HG03108 (cell line): ENCODE measurements around the gene PPDPF.
"Not testable (repeated sequence)": the region's sequence is repeated elsewhere in the genome, so short reads cannot be mapped to it uniquely, and the experiment has no call there.

Source experiments
- ATAC-seq: cut with Tn5 transposase; IDR thresholded peaks from one replicate; pipeline ENCODE4 v1.9.1; 2021; ENCODE audit warnings: moderate library complexity; ENCODE audit not compliant: unreplicated experiment

Gene PPDPF, protein sequence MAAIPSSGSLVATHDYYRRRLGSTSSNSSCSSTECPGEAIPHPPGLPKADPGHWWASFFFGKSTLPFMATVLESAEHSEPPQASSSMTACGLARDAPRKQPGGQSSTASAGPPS

DNA sequence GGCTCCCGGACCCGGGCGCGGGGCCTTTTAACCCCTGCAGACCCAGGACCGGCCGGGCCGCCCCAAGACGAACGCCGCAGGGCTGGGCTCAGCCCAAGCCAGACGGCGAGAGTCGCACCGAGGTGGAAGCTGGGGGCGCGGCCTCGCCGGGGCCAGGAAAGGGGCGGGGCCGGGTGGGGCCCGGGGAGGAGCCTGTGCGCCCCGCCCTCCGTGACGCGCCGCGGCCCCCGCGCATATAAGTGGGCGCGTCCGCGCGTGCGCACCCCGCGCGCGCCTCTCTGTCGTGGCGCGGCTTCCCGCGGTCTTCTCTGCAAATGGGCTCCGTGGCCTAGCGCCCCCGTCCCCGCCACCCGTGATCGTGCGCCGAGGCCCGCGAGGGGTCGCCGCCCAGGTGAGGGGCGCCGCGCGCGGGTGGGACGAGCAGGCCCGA lies at the start of gene PPDPF:
PPDPF (plus strand) TSS at position 262 of the 430 bp plus-strand sequence. CDS start 544 bp downstream, outside the sequence.
- peak; percentile 60 for ATAC-seq

DNA sequence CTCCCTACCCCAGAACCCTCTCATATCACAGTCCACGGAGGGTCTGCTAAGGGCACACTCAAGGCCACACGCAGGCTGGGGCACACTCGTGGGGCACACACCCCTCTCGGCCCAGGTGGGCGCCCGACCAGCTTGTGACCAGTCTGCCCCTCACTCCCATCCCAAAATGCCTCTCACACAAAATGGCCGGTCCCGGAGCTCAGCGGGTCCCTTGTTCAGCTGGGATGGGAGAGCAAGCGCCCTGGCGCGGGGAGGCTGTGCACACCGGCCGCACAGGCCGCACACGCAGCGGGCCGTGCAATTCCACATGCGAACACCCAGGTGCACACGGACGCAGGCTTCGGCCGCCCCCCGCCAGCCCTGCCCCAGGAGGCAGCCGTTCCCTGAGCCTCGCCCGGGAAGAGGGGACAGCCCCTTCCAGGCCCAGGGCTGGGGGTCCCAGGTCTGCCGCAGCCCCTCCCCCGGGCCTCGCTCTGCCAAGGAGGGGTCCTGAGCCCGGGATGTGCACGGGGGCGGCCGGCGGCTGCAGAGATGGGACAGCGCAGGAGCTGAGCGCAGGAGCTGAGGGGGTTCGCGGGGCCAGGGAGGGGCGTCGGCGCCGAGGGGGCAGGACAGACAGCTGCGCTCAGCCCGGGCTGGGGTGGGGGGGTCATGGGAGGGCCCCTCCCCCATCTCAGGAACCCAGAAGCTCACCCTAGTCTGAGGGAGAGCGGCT lies 49.4 kb upstream of the PPDPF start:
- ATAC-seq = no peak

DNA sequence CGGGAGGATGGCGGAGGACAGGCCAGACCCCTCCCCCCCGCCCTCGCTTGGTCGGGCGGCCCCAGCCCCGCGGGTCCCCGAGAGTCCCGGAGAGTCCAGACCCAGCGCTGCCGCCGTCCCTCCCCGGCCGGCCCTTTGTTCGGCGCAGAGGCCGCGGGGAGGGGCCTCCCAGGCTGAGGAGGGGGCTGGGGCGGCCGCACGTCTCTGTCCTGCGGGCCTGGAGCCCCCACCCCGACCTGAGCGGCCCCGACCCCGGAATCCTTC lies 48.9 kb upstream of the PPDPF start:
- no peak for ATAC-seq

DNA sequence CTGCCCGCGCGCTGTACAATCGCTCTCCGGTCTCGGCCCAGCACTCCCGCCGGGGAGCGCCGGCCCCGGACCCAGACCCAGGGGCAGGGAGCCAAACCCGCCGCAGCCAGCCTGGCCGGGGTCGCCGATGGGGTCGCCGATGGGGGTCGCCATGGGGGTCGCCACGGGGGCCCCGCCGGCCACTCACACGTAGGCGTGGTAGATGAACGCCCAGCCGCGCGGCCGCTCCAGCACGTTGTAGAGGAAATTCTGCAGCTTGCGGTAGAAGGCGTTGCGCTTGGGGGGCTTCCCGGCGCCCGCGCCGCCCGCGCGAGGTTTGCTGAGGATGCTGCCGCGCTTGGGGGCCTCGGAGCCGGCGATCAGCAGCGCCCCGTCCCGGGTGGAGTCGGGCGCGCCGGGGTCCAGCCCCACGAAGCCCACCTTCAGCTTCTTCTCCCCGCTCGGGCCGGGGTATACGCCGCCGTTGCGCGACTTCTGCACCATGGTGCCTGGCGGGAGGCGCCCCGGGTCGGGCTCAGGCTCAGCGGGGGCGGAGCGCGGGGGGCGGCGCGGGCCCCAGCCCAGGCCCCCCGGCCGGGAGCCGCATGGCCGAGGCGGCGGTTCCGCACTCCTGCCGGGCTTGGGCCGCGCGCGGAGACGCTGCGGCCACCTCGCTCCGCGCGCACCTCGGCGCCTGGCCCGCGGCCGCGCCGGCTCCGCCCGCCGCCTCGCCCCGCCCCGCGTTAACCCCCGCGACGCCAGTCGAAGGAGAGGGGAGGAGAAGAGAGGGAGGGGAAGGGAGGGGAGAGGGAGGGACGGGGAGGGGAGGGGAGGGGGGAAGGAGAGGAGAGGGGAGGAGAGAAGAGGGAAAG lies 48.4 kb upstream of the PPDPF start, which contains the start of gene KCNQ2:
KCNQ2 (minus strand) TSS at position 675 of the 851 bp plus-strand sequence; CDS start at position 483, 192 bp downstream.
- no peak for ATAC-seq

DNA sequence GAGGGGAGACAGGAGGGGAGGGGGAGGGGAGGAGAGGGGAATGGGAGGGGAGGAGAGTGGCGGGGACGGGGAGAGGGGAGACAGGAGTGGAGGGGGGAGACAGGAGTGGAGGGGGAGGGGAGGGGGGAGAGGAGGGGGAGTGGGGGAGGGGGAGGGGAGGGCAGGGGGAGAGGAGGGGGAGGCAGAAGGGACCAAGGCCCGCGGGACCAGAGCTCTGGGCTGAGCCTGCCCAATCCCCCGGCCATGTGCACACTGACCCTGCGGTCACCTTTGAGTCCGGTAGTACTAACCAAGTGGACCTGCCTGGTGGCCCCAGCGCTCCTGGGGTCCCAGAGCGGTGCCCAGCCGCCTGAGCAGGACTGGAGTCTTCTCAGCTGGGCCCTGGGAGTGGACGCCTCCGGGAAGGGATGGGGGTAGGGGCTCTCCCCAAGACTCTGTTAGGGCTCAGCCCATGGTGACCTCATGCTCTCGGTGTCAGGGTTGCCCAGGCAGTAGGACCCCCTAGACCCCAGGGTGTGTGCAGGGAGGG lies 47.6 kb upstream of the PPDPF start:
- no peak for ATAC-seq

DNA sequence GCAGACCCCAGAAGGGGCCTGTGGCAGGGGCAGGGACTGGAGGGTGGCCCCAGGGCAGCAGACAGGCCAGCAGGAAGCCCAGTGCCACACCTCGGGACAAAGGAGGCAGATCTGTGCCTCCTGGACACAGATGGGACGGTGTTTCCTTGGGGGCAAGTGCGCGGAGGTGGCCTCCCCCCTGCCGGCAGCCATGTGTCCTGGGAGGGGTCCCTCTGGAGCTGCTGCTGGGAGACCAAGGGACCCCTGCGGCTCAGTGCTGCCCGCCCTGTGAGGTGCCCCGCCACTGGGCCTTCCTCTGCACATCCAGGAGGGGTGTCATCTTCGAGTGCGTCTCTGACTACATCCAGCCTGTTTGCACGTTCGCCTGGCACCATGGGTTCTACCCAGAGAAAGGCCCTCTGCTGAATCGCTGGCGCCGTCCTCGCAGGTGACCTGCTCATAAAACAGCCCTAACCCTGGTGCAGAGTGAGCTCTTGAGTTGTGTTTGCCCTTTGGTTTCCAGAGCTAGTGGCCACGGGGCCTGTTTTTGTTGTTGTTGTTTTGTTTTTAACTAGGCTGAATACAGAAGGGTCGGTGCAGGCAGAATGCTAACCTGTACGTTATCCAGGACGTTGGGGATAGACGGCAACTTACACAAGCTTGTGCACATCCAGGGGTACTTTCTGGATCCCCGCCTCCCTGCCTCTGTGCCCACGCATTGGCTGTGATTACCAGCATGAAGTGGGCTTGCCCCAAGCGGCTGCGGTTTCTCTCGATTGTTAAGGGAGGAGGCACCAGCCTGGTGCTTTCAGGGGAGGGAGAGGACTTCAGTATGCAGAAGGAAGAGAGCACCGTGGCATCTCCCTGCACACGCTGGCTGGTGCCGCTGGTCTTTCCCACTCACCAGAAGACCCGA lies 46.8 kb upstream of the PPDPF start:
- ATAC-seq = no peak

DNA sequence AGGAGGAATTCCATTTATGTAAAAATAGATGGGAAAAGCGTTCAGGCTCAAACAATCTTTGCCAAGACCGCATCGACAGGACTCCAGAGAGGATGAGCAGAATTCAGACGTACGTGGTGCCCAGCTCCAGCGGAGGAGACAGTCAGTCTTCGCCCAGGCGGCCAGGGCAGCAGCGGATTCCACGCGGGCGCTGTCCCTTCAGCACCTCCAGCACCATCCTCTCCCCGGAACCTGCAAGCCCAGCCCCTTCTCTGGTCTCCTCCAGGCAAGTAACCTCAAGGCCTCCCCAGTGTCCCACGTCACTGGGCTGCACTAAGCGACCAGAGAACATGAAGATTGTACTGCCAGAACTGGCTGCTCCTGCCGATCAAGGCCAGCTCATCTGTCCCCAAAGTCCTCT lies 45.4 kb upstream of the PPDPF start:
- no peak for ATAC-seq

DNA sequence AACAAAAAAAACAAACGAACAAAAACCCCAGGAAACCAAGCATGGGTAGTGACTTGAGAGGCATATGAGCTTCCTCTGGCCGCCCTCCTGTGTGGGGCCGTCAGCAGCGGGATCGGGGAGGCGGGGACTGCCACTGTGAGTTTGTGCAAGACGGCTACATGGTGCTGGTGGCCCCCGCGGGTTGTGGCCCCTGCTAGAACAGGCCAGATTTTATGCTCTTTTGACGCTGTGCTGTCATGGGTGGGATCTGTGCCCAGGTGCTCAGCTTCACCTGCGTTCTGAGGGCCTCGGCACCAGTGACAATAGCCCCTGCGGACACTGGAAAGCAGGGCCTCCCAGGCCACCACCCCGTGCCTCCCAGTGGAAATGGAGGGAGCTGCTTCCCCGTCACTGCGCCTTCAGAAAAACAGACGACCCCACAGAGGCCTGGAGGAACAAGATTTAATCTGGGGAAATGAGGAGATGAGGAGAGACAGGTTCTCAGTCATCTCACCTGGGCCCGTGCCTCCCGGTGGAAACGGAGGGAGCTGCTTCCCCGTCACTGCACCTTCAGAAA lies 43.4 kb upstream of the PPDPF start:
- ATAC-seq = no peak

DNA sequence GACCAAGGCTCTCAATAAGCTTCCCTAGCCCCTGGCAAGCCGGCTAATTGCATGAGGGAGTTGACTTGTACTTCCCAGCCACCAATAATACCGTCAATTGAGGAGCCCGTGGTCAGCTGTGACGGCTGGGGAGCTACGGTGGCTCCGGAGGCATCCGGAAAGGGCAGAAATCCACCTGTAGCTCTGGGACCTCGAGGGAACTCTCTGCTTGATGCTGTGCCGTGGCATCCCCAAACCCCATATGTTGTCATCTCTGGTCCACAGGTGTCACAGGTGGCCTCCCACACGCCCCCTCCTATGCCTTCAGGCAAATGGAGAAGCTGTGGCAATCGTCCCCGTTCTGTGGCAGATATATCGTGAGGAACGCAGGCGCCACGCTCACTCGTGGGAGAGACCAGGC lies 42.6 kb upstream of the PPDPF start:
- no peak for ATAC-seq

DNA sequence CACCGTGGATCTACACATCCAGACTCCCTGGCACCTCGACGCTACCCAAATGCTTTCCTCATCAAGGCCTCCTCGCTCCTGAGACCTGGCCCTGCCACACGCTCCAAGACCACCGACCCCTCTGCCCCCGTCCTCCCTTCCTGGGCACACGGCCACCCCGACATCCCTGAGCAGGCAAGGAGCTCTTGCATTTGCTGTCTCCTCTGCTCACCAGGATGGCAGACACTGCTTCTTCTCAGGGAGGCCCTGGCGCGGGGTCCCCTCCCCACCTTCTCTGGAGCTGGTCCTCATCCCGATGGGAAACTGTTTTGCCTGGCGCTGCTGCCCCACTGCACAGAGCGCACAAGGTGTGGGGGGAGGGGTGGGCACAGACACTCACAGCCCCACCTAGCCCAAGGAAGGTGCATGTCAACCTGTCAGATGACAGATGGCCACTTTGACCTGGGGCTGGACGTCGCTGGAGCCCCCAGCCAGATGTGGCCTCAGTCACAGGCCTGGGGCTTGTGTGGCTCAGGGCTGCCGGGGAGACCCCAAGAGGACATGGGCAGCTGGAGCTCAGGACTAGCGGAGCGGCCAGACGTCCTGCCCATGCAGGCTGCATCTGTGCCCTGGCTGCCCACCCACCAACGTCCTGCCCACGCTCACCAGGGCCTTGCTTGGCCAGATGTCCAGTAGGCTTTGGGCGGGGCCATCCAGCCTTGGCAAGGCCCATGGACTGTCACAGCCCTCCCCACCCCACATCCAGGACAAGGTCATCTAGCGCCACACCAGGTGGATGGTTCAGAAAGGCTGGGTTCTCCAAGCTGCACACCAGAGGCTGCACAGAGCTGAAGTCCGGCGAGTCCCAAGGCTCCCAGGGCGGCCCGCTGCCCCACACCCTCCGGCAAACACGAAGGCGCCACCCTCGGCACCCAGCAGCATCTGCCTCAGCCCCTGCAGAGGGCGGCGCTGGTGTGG lies 41.9 kb upstream of the PPDPF start:
- ATAC-seq = no peak

DNA sequence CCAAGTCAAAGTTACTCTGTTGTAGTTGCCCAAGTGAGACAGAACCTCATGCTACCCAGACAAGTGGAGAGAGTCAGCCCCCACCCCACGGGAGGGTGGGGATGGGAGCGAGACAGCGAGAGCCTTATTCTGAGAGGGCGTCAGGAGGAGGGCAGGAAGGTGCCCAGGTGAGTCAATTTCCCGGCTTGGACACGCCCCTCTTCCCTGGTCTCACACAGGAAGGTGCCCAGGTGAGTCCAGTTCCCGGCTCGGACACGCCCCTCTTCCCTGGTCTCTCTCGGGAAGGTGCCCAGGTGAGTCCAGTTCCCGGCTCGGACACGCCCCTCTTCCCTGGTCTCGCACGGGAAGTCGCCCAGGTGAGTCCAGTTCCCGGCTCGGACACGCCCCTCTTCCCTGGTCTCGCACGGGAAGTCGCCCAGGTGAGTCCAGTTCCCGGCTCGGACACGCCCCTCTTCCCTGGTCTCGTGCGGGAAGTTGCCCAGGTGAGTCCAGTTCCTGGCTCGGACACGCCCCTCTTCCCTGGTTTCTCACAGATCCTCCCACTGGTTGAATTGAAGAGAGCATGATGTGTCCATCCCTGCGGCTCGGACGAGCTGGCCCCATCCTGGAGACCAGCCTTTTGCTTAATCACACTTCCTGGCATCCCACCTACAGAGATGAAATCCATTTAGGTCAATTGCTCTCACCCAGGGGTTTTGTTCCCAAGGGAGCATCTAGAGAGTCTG lies 40.7 kb upstream of the PPDPF start:
- ATAC-seq = not testable (repeated sequence)

DNA sequence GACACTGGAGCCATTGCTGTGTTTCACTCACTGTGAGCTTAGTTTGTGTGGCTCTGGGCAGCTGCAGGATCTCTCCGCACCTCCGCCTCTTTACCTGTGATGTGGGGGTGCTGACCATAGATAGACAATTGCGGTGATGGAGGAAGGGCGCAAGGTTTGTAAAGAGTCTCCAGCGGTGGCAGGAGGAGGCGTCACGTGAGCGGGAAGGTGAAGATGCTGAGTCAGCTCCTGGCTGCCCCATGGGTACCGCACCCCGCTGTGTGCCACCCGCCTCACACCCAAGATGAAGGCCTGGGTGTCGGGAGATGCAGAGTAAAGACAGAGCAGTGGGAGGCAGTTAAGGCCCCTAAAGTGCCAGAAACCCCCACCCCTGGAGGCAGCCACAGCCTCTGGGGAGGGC lies 39.1 kb upstream of the PPDPF start:
- ATAC-seq = no peak

DNA sequence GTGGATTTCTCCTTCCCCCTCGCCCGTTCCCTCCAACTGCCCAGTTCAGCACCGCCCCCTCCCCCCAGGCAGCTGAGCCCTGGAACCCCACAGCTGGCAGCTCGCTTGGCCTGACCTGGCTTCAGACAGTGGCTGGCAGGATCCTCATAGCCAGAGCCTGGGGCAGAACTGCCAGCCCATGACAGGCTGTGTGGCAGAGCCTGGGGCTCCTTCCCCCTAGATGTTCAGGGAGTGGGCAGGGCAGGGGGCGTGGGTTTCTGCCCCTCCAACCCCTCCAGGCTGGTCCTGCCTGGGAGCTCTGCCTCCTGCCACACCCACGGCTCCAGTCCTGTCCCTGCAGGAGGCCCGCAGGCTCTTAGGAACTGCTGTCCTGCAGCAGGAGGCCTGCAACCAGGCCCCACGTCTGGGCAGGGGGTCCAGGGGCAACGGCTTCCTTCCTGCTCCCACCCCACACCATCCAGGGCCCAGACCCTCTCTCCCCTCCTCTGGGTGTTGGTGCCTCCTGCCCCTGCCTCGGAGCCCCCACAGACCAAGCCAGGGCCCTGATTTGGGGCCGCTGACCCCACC lies 38.5 kb upstream of the PPDPF start:
- no peak for ATAC-seq

DNA sequence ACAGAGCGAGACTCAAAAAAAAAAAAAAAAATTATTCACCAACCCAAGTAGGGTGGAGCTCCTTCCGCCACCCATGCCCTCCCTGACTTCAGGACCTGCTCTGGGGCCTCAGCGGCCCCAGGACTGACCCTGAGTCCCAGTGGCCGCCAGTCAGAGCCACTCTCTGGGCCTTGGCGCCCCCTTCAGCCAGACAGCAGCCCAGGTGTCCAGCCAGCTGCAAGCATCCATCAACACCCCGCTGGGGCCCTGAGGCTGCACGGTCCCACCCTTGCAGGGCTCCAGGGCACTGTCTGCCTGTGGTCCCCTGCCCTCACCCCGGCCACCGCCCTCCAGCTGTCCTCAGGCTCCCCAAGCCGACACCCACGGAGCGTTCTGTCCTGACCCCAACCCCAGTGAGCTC lies 36.7 kb upstream of the PPDPF start:
- ATAC-seq = no peak

DNA sequence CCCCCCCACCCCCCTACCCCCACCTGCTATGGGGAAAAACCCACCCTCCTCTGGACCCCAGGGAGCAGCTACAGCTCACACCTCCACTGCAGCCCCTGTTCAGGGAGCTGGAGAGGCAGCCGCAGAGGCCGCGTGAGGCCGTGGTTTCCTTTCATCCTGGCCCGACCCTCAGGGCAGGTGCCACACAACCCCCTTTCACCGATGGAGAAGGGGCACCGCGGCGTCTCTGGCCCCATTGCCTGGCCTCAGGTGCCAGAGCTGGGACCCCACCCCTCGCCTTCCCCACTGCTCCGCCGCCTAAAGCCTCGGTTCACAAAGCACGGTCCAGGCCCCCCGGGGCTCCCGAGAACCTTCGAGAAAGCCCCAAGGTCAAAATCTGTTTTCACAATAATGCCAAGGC lies 36.3 kb upstream of the PPDPF start:
- ATAC-seq = no peak

DNA sequence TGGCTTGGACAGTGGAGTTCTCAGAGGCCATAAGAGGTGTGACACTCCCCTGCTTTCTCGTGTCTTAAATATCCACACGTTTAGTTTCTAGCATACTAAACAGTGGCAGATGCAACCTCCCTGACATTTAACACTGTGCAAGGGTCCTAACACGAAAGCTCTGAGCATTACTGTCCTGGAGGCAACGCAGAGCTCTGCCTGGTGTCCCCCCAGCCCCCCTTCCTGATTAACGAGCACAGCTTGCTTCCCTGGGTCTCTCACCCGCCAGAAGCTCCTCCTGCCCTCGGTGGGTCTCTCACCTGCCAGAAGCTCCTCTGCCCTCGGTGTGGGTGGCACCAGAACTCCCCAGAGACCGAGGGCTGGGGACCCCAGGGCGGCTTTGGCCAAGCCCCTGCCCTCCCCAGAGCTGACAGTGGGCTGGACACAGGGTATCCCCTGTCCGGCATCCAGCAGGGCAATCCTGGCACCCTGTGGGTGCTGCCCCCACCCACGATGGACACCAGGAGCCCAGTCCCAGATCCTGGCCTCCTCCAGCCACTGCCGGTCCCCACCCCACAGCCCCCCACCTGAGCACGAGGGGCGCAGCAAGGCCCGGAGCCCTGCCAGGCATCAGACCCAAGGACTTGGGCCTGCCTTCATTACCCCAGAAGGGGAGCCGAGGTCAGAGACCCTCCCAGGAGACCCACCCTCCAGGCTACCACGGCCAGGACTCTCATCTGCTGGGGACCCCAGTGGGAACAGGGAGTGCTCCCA lies 35.7 kb upstream of the PPDPF start:
- ATAC-seq = no peak

DNA sequence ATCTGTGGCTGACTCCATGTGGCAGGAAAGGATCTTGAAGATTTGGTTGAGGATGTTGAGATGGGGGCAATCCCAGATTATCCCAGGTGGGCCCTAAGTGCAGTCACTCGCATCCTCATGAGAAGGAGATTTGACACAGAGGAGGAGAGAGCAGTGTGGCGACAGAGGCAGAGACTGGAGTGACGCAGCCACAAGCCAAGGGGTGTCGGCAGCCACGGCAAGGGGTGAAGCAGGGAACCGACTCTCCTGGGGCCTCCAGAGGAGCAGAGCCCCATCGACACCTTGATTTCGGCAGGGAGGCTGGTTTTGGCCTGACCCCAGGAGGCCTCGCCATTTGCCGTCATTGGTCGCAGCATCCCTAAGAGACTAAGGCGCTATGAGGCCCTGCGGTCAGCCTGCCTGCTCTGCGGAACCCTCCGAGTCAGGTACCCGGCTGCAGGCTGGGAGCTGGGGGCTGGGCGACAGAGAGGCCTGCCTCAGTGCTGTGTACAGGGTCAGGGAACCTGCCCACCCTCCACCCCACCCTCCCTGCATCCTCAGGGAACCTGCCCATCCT lies 34.2 kb upstream of the PPDPF start:
- ATAC-seq = no peak
